ENCODE results near the gene SF3A1. TPM values are rescaled to one million over a fixed set of nuclear protein-coding genes. Genes with fewer than 3 reads are reported as not detected.

SF3A1 gene
- total RNA-seq, 1 donor from 2014 or later, result 190 TPM

DNA sequence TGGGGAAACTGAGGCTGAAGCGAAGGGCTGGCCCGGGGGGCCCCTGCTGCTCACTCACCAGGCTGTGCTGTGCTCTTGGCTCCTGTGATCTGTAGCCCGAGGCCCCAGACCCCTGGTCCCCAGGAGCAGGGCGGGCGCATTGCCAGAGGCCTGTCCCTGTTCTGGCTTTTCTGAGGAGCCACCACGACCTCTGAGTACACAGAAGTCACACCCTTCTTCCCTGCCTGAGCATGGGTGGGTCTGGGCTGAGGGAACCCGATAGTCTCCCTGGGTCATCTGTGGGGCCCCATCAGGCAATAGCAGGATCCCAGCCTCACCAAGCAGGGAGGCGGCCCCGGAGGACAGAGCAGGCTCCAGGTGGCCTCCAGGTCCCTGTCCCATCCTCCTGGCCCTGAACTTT lies 72.5 kb downstream of the SF3A1 start:
- Mint-ChIP-seq H3K36me3 (no peaks in the 10 kb centered on the region), H3K4me1 (ENCODE audit: unreplicated experiment) (peaks cover 5% of the 10 kb centered on the region), H3K9me3 (no peaks in the 10 kb centered on the region), H3K27me3 (no peaks in the 10 kb centered on the region), H3K4me3 (no peak overlapping the region), H3K27ac (no peak overlapping the region)
- TF ChIP-seq, protein P1, sequence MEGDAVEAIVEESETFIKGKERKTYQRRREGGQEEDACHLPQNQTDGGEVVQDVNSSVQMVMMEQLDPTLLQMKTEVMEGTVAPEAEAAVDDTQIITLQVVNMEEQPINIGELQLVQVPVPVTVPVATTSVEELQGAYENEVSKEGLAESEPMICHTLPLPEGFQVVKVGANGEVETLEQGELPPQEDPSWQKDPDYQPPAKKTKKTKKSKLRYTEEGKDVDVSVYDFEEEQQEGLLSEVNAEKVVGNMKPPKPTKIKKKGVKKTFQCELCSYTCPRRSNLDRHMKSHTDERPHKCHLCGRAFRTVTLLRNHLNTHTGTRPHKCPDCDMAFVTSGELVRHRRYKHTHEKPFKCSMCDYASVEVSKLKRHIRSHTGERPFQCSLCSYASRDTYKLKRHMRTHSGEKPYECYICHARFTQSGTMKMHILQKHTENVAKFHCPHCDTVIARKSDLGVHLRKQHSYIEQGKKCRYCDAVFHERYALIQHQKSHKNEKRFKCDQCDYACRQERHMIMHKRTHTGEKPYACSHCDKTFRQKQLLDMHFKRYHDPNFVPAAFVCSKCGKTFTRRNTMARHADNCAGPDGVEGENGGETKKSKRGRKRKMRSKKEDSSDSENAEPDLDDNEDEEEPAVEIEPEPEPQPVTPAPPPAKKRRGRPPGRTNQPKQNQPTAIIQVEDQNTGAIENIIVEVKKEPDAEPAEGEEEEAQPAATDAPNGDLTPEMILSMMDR (conservative IDR thresholded peaks at IDR 0.05), result no peak
- DNase-seq (ENCODE audit: extremely low spot score, unreplicated experiment), result no peak

- TF ChIP-seq, protein P1 (conservative IDR thresholded peaks at IDR 0.05), result no peak
- Mint-ChIP-seq H3K4me1 (ENCODE audit: unreplicated experiment) (peaks cover 6% of the 10 kb centered on the region), H3K27ac (no peak overlapping the region), H3K36me3 (no peaks in the 10 kb centered on the region), H3K9me3 (no peaks in the 10 kb centered on the region), H3K27me3 (no peaks in the 10 kb centered on the region), H3K4me3 (no peak overlapping the region)
- no peak for DNase-seq (ENCODE audit: extremely low spot score, unreplicated experiment)
These were observed 73.4 kb downstream of the SF3A1 start for GRCh38 chr22:30283342-30283741.

GRCh38 chr22:30282616-30283046 lies 74.1 kb downstream of the SF3A1 start:
- no peaks in the 10 kb centered on the region for H3K36me3 Mint-ChIP-seq
- no peak for DNase-seq (ENCODE audit: extremely low spot score, unreplicated experiment)
- H3K9me3 Mint-ChIP-seq, result no peaks in the 10 kb centered on the region
- TF ChIP-seq, protein P1 (conservative IDR thresholded peaks at IDR 0.05), result no peak
- H3K4me1 Mint-ChIP-seq (ENCODE audit: unreplicated experiment), result peaks cover 8% of the 10 kb centered on the region
- H3K4me3 Mint-ChIP-seq, result no peak overlapping the region
- H3K27ac Mint-ChIP-seq, result no peak overlapping the region
- no peaks in the 10 kb centered on the region for H3K27me3 Mint-ChIP-seq

Other genes starting within 250 kb of the SF3A1 start
- 3.8 and 9.8 TPM in 2 replicates for gene LIF, start 110.1 kb downstream of the SF3A1 start, total RNA-seq (ENCODE audit: low replicate concordance)
- not detected in 2 replicates for gene OSM, start 90.0 kb downstream of the SF3A1 start, total RNA-seq (ENCODE audit: low replicate concordance)
- 11.4 TPM in 2 replicates for gene CASTOR1, start 67.4 kb downstream of the SF3A1 start, total RNA-seq (ENCODE audit: low replicate concordance)
- gene TBC1D10A, start 30.0 kb downstream of the SF3A1 start, total RNA-seq (ENCODE audit: low replicate concordance), result 15.3 and 21.5 TPM in 2 replicates
- gene CCDC157, start 113 bp upstream of the SF3A1 start, total RNA-seq (ENCODE audit: low replicate concordance), result 6.9 and 9.4 TPM in 2 replicates
- 16.9 and 29.2 TPM in 2 replicates for gene RNF215, start 30.5 kb upstream of the SF3A1 start, total RNA-seq (ENCODE audit: low replicate concordance)
- 7.9 and 9.6 TPM in 2 replicates for gene SEC14L2, start 40.1 kb upstream of the SF3A1 start, total RNA-seq (ENCODE audit: low replicate concordance)
- 16.1 and 20.6 TPM in 2 replicates for gene MTFP1, start 68.9 kb upstream of the SF3A1 start, total RNA-seq (ENCODE audit: low replicate concordance)
- not detected in 2 replicates for gene SEC14L3, start 115.1 kb upstream of the SF3A1 start, total RNA-seq (ENCODE audit: low replicate concordance)
- not detected in 2 replicates for gene SEC14L4, start 148.8 kb upstream of the SF3A1 start, total RNA-seq (ENCODE audit: low replicate concordance)
- 0.98 and 1.5 TPM in 2 replicates for gene SEC14L6, start 189.8 kb upstream of the SF3A1 start, total RNA-seq (ENCODE audit: low replicate concordance)
- 5.0 and 5.9 TPM in 2 replicates for gene GAL3ST1, start 217.8 kb upstream of the SF3A1 start, total RNA-seq (ENCODE audit: low replicate concordance)
- gene PES1, start 235.0 kb upstream of the SF3A1 start, total RNA-seq (ENCODE audit: low replicate concordance), result 71.3 and 77.0 TPM in 2 replicates